ENCODE data around the gene CDH26.

- no peak for TF ChIP-seq EP300 (IDR thresholded peaks at IDR 0.05; ENCODE audit: borderline replicate concordance)
- no peak for TF ChIP-seq USF1 (IDR thresholded peaks at IDR 0.05)
- no peak for TF ChIP-seq ZBTB7A (IDR thresholded peaks at IDR 0.05; ENCODE audit: low read depth)
- TF ChIP-seq TCF12 (IDR thresholded peaks at IDR 0.05; ENCODE audit: low read depth) = no peak
- TF ChIP-seq REST (IDR thresholded peaks at IDR 0.05; ENCODE audit: low read depth) = no peak
- TF ChIP-seq, protein P1, sequence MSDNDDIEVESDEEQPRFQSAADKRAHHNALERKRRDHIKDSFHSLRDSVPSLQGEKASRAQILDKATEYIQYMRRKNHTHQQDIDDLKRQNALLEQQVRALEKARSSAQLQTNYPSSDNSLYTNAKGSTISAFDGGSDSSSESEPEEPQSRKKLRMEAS (IDR thresholded peaks at IDR 0.05) = no peak
- no peak for TF ChIP-seq NFIC (IDR thresholded peaks at IDR 0.05)
- no peak for TF ChIP-seq RAD21 (IDR thresholded peaks at IDR 0.05; ENCODE audit: low read depth)
- TF ChIP-seq YY1 (IDR thresholded peaks at IDR 0.05; ENCODE audit: low read depth) = no peak
- no peak for TF ChIP-seq FOXM1 (IDR thresholded peaks at IDR 0.05; ENCODE audit: borderline replicate concordance, low read depth)
- no peak for TF ChIP-seq TEAD4 (IDR thresholded peaks at IDR 0.05)
- no peak for TF ChIP-seq EGR1 (IDR thresholded peaks at IDR 0.05)
- no peak for TF ChIP-seq CREB1 (IDR thresholded peaks at IDR 0.05; ENCODE audit: low read depth)
- no peak for TF ChIP-seq CEBPB (IDR thresholded peaks at IDR 0.05)
Measured at GRCh38 chr20:59958626-59959025, 403 bp downstream of the CDH26 start.

Data from Ishikawa (cell line).